ENCODE results near the gene KBTBD2.
"Not testable (repeated sequence)": the region's sequence is repeated elsewhere in the genome, so short reads cannot be mapped to it uniquely, and the experiment has no call there.

KBTBD2 gene

GRCh38 chr7:32891043-32891799, at the start of gene KBTBD2:
TSS of gene KBTBD2 (minus strand) at chr7:32891760. CDS start at chr7:32879604, 12,156 bp downstream.
- DNase-seq (ENCODE audit: low spot score) = peak; percentile 67

GRCh38 chr7:32941181-32941580, 49.6 kb upstream of the KBTBD2 start:
- no peak for DNase-seq (ENCODE audit: low spot score)

- DNase-seq (ENCODE audit: low spot score) = peak; percentile 27
These were observed 46.0 kb upstream of the KBTBD2 start for GRCh38 chr7:32937344-32938174.

GRCh38 chr7:32936689-32937088, 45.1 kb upstream of the KBTBD2 start:
- no peak for DNase-seq (ENCODE audit: low spot score)

GRCh38 chr7:32935558-32935957, 44.0 kb upstream of the KBTBD2 start:
- no peak for DNase-seq (ENCODE audit: low spot score)

- no peak for DNase-seq (ENCODE audit: low spot score)
These were observed 38.8 kb upstream of the KBTBD2 start for GRCh38 chr7:32930378-32930777.

- no peak for DNase-seq (ENCODE audit: low spot score)
These were observed 38.0 kb upstream of the KBTBD2 start for GRCh38 chr7:32929430-32930143.

- no peak for DNase-seq (ENCODE audit: low spot score)
These were observed 37.3 kb upstream of the KBTBD2 start for GRCh38 chr7:32928785-32929298.

- no peak for DNase-seq (ENCODE audit: low spot score)
These were observed 30.3 kb upstream of the KBTBD2 start for GRCh38 chr7:32921896-32922295.

GRCh38 chr7:32916994-32917393, 25.4 kb upstream of the KBTBD2 start:
- not testable (repeated sequence) for DNase-seq (ENCODE audit: low spot score)

- DNase-seq (ENCODE audit: low spot score) = peak; percentile 96
These were observed 24.4 kb upstream of the KBTBD2 start for GRCh38 chr7:32916006-32916405.

- DNase-seq (ENCODE audit: low spot score) = no peak
These were observed 23.5 kb upstream of the KBTBD2 start for GRCh38 chr7:32915041-32915536.

GRCh38 chr7:32914184-32914583, 22.6 kb upstream of the KBTBD2 start:
- no peak for DNase-seq (ENCODE audit: low spot score)

GRCh38 chr7:32910195-32910594, 18.6 kb upstream of the KBTBD2 start:
- no peak for DNase-seq (ENCODE audit: low spot score)

- no peak for DNase-seq (ENCODE audit: low spot score)
These were observed 13.7 kb upstream of the KBTBD2 start for GRCh38 chr7:32905175-32905662.

- DNase-seq (ENCODE audit: low spot score) = no peak
These were observed 10.1 kb upstream of the KBTBD2 start for GRCh38 chr7:32901629-32902028.

- DNase-seq (ENCODE audit: low spot score) = no peak
These were observed 9.0 kb upstream of the KBTBD2 start for GRCh38 chr7:32900433-32900995.

GRCh38 chr7:32897376-32897775, 5.8 kb upstream of the KBTBD2 start:
- DNase-seq (ENCODE audit: low spot score) = not testable (repeated sequence)

- DNase-seq (ENCODE audit: low spot score) = no peak
These were observed 5.2 kb upstream of the KBTBD2 start for GRCh38 chr7:32896564-32897347.

GRCh38 chr7:32894171-32894570, 2.6 kb upstream of the KBTBD2 start:
- DNase-seq (ENCODE audit: low spot score) = no peak

GRCh38 chr7:32893722-32894121, 2.2 kb upstream of the KBTBD2 start:
- no peak for DNase-seq (ENCODE audit: low spot score)
